ENCODE measurements around the gene PPARD. TPM values are rescaled to one million over a fixed set of nuclear protein-coding genes. Genes with fewer than 3 reads are reported as not detected.
A peak's percentile ranks its signal among the peaks of the same experiment; 100 is the strongest.

Gene PPARD
- total RNA-seq, 4 donors from 2014 or later = 17.0 to 42.8 (median 28.2) TPM

- intact Hi-C loops (cut with DNase I) = no loop called here
- no peak overlapping the region for H3K4me3 ChIP-seq
- 70 to 85% methylated on average over 4 of the region's 4 CpGs for WGBS, 2 donors
Measured at GRCh38 chr6:35357677-35358076, 15.3 kb downstream of the PPARD start.

DNA sequence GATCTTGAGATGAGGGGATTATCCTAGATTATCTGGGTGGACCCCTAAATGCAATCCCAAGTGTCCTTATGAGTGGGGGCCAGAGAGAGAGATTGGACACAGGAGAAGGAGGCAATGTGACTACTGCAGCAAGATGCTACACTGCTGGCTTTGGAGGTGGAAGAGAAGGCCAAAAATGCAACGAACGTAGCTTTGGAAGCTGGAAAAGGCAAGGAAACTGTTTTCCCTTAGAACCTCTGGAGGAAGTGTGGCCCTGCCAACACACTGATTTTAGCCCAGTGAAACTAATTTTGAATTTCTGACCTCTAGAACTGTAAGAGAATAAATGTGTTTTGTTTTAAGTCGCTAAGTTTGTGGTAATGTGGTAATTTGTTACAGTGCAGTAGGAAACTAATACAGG lies 15.7 kb downstream of the PPARD start:
- intact Hi-C loops (cut with DNase I) = no loop called here
- peaks cover 13 to 38% (median 15%) of the 10 kb centered on the region in 3 donors for H3K4me1 ChIP-seq
- H3K4me3 ChIP-seq = no peak overlapping the region
- H3K27me3 ChIP-seq = no peaks in the 10 kb centered on the region
- no peak overlapping the region for H3K27ac ChIP-seq
- no peak for DNase-seq
- H3K9me3 ChIP-seq = no peaks in the 10 kb centered on the region
- 67 to 74% methylated on average over 3 of the region's 3 CpGs for WGBS, 2 donors
- peaks cover 0 to 44% (median 3%) of the 10 kb centered on the region in 3 donors for H3K36me3 ChIP-seq
- TF ChIP-seq POLR2A (IDR thresholded peaks at IDR 0.05) (no peak), CTCF (IDR thresholded peaks at IDR 0.05) (no peak)

More at GRCh38 chr6:35357677-35358076, 15.3 kb downstream of the PPARD start:
- Histone ChIP-seq H3K4me1 (peaks cover 13 to 38% (median 15%) of the 10 kb centered on the region in 3 donors), H3K27ac (no peak overlapping the region), H3K9me3 (no peaks in the 10 kb centered on the region), H3K27me3 (no peaks in the 10 kb centered on the region), H3K36me3 (peaks cover 0 to 48% (median 6%) of the 10 kb centered on the region in 3 donors)
- DNase-seq = no peak
- TF ChIP-seq POLR2A (IDR thresholded peaks at IDR 0.05) (no peak), CTCF (IDR thresholded peaks at IDR 0.05) (no peak)

- peaks cover 13 to 38% (median 15%) of the 10 kb centered on the region in 3 donors for H3K4me1 ChIP-seq
- WGBS, 2 donors = 91% methylated on average over 4 to 5 of the region's 5 CpGs
- intact Hi-C loops (cut with DNase I) = no loop called here
- H3K4me3 ChIP-seq = no peak overlapping the region
- H3K9me3 ChIP-seq = no peaks in the 10 kb centered on the region
- DNase-seq = no peak
- no peaks in the 10 kb centered on the region for H3K27me3 ChIP-seq
- H3K36me3 ChIP-seq = peaks cover 0 to 32% (median 0%) of the 10 kb centered on the region in 3 donors
- peak overlapping the region in 1 of 4 donors; percentile 16 for H3K27ac ChIP-seq
- no peak for TF ChIP-seq POLR2A (IDR thresholded peaks at IDR 0.05)
- no peak for TF ChIP-seq CTCF (IDR thresholded peaks at IDR 0.05)
Measured at GRCh38 chr6:35359346-35359743, 17.0 kb downstream of the PPARD start.

GRCh38 chr6:35359744-35360348 lies 17.5 kb downstream of the PPARD start:
- peaks cover 0 to 27% (median 0%) of the 10 kb centered on the region in 3 donors for H3K36me3 ChIP-seq
- H3K9me3 ChIP-seq = no peaks in the 10 kb centered on the region
- 4 to 29% methylated on average over 1 to 2 of the region's 2 CpGs for WGBS, 2 donors
- no peaks in the 10 kb centered on the region for H3K27me3 ChIP-seq
- peaks cover 13 to 38% (median 15%) of the 10 kb centered on the region in 3 donors for H3K4me1 ChIP-seq
- peak overlapping the region in 2 of 4 donors; percentile 16 to 25 for H3K27ac ChIP-seq
- TF ChIP-seq CTCF (IDR thresholded peaks at IDR 0.05) = no peak
- intact Hi-C loops (cut with DNase I) = no loop called here
- no peak for DNase-seq
- H3K4me3 ChIP-seq = no peak overlapping the region

- TF ChIP-seq POLR2A (IDR thresholded peaks at IDR 0.05) (no peak), CTCF (IDR thresholded peaks at IDR 0.05) (no peak)
- WGBS, 2 donors = 61 to 66% methylated on average over 5 to 7 of the region's 8 CpGs
- DNase-seq = no peak
Measured at GRCh38 chr6:35360349-35361138, 18.2 kb downstream of the PPARD start.

More at GRCh38 chr6:35360349-35361138, 18.2 kb downstream of the PPARD start:
- H3K36me3 ChIP-seq = peaks cover 0 to 22% (median 0%) of the 10 kb centered on the region in 3 donors
- no peaks in the 10 kb centered on the region for H3K27me3 ChIP-seq
- H3K9me3 ChIP-seq = no peaks in the 10 kb centered on the region
- peaks cover 13 to 38% (median 15%) of the 10 kb centered on the region in 3 donors for H3K4me1 ChIP-seq
- peak overlapping the region in 2 of 4 donors; percentile 16 to 25 for H3K27ac ChIP-seq
- intact Hi-C loops (cut with DNase I) = no loop called here
- no peak overlapping the region for H3K4me3 ChIP-seq
